Muscle of arm (tissue), 12 donors: ENCODE measurements around the gene PRH1. TPM values are rescaled to one million over a fixed set of nuclear protein-coding genes. Genes with fewer than 3 reads are reported as not detected.

Experiments used
- DNase-seq: peaks from one replicate; pipeline ENCODE4 v3.0.0-alpha.2; 2013
- polyA plus RNA-seq, 12 donors: library from polyadenylated mRNA; unstranded; fragments of 120-200 nt; gene quantifications; one replicate each; pipeline ENCODE4 v1.2.1, GENCODE V29; 2013; ENCODE audit not compliant: insufficient read length in 12 of 12

The PRH1 gene
- polyA plus RNA-seq, 12 donors = 4.9 to 16.0 (median 8.6) TPM; not detected in 2

- no peak for DNase-seq
Measured at GRCh38 chr12:10842862-10843261, 41.2 kb downstream of the PRH1 start.

GRCh38 chr12:10838461-10838860, 45.6 kb downstream of the PRH1 start:
- DNase-seq = no peak

Other genes starting within 250 kb of the PRH1 start
- gene STYK1, start 210.2 kb downstream of the PRH1 start, polyA plus RNA-seq = under 1 TPM in 5 of 12 donors, not detected in 7; 0.08 to 0.65 (median 0.23) TPM
- gene YBX3, start 160.9 kb downstream of the PRH1 start, polyA plus RNA-seq = 1,000 to 10,000 TPM in 3 of 12 donors, 100 to 1,000 TPM in 9; 554 to 1,254 (median 766) TPM
- not detected for gene TAS2R7, start 81.6 kb downstream of the PRH1 start, polyA plus RNA-seq
- gene TAS2R8, start 77.0 kb downstream of the PRH1 start, polyA plus RNA-seq = not detected
- gene TAS2R9, start 74.1 kb downstream of the PRH1 start, polyA plus RNA-seq = not detected
- 1 to 10 TPM in 6 of 12 donors, under 1 TPM in 4, not detected in 2; 0.26 to 2.0 (median 1.1) TPM for gene TAS2R10, start 57.9 kb downstream of the PRH1 start, polyA plus RNA-seq
- gene PRR4, start 34.8 kb downstream of the PRH1 start, polyA plus RNA-seq = 1 to 10 TPM in 10 of 12 donors, not detected in 2; 2.3 to 9.4 (median 4.3) TPM
- under 1 TPM in 3 of 12 donors, not detected in 9; 0.11 to 0.22 (median 0.21) TPM for gene TAS2R13, start 25.3 kb upstream of the PRH1 start, polyA plus RNA-seq
- under 1 TPM in 3 of 12 donors, not detected in 9; 0.26 to 0.45 (median 0.37) TPM for gene PRH2, start 45.0 kb upstream of the PRH1 start, polyA plus RNA-seq
- 1 to 10 TPM in 10 of 12 donors, not detected in 2; 1.8 to 6.2 (median 3.3) TPM for gene TAS2R14, start 55.0 kb upstream of the PRH1 start, polyA plus RNA-seq
- gene TAS2R50, start 102.7 kb upstream of the PRH1 start, polyA plus RNA-seq = under 1 TPM in 1 of 12 donors, not detected in 11; 0.19 TPM
- gene TAS2R20, start 114.0 kb upstream of the PRH1 start, polyA plus RNA-seq = 1 to 10 TPM in 6 of 12 donors, under 1 TPM in 4, not detected in 2; 0.54 to 3.7 (median 1.6) TPM
- 1 to 10 TPM in 8 of 12 donors, under 1 TPM in 2, not detected in 2; 0.50 to 3.4 (median 1.3) TPM for gene TAS2R19, start 138.4 kb upstream of the PRH1 start, polyA plus RNA-seq
- 1 to 10 TPM in 5 of 12 donors, under 1 TPM in 5, not detected in 2; 0.63 to 2.3 (median 1.0) TPM for gene TAS2R31, start 147.2 kb upstream of the PRH1 start, polyA plus RNA-seq
- under 1 TPM in 2 of 12 donors, not detected in 10; 0.24 to 0.28 TPM for gene TAS2R46, start 178.0 kb upstream of the PRH1 start, polyA plus RNA-seq
- gene TAS2R43, start 208.1 kb upstream of the PRH1 start, polyA plus RNA-seq = under 1 TPM in 7 of 12 donors, not detected in 5; 0.18 to 0.39 (median 0.21) TPM